Measurements from ENCODE around the gene TCFL5. TPM values are rescaled to one million over a fixed set of nuclear protein-coding genes. Genes with fewer than 3 reads are reported as not detected.
"Not testable (repeated sequence)": the region's sequence is repeated elsewhere in the genome, so short reads cannot be mapped to it uniquely, and the experiment has no call there.

Gene TCFL5
- total RNA-seq, 1 donor from 2014 or later, result 5.8 TPM

- Mint-ChIP-seq H3K9me3 (no peaks in the 10 kb centered on the region), H3K27me3 (ENCODE audit: insufficient read depth) (no peaks in the 10 kb centered on the region)
Observed at GRCh38 chr20:62881662-62882395, 20.2 kb upstream of the TCFL5 start.

GRCh38 chr20:62880935-62881661 lies 19.5 kb upstream of the TCFL5 start:
- H3K36me3 Mint-ChIP-seq (ENCODE audit: low read depth), result peaks cover 7% of the 10 kb centered on the region
- no peak for DNase-seq (ENCODE audit: low spot score)
- H3K27me3 Mint-ChIP-seq (ENCODE audit: insufficient read depth), result no peaks in the 10 kb centered on the region
- H3K9me3 Mint-ChIP-seq, result no peaks in the 10 kb centered on the region
- H3K4me3 Mint-ChIP-seq, result no peak overlapping the region
- H3K27ac Mint-ChIP-seq, result no peak overlapping the region
- H3K4me1 Mint-ChIP-seq (ENCODE audit: low read depth), result no peaks in the 10 kb centered on the region
- intact Hi-C loops (cut with micrococcal nuclease), result no loop called here

More at GRCh38 chr20:62881662-62882395, 20.2 kb upstream of the TCFL5 start:
- no peak overlapping the region for H3K27ac Mint-ChIP-seq
- H3K4me3 Mint-ChIP-seq, result no peak overlapping the region
- intact Hi-C loops (cut with micrococcal nuclease), result no loop called here
- H3K36me3 Mint-ChIP-seq (ENCODE audit: low read depth), result peaks cover 11% of the 10 kb centered on the region
- DNase-seq (ENCODE audit: low spot score), result no peak
- H3K4me1 Mint-ChIP-seq (ENCODE audit: low read depth), result no peaks in the 10 kb centered on the region

GRCh38 chr20:62880147-62880934 lies 18.7 kb upstream of the TCFL5 start:
- DNase-seq (ENCODE audit: low spot score), result no peak
- intact Hi-C loops (cut with micrococcal nuclease), result no loop called here
- no peaks in the 10 kb centered on the region for H3K27me3 Mint-ChIP-seq (ENCODE audit: insufficient read depth)
- H3K4me3 Mint-ChIP-seq, result no peak overlapping the region
- no peaks in the 10 kb centered on the region for H3K4me1 Mint-ChIP-seq (ENCODE audit: low read depth)
- no peak overlapping the region for H3K27ac Mint-ChIP-seq
- peaks cover 7% of the 10 kb centered on the region for H3K36me3 Mint-ChIP-seq (ENCODE audit: low read depth)
- H3K9me3 Mint-ChIP-seq, result no peaks in the 10 kb centered on the region

- H3K27me3 Mint-ChIP-seq (ENCODE audit: insufficient read depth), result no peaks in the 10 kb centered on the region
- H3K9me3 Mint-ChIP-seq, result no peaks in the 10 kb centered on the region
- H3K4me3 Mint-ChIP-seq, result no peak overlapping the region
- DNase-seq (ENCODE audit: low spot score), result no peak
- no peak overlapping the region for H3K27ac Mint-ChIP-seq
- peaks cover 2% of the 10 kb centered on the region for H3K4me1 Mint-ChIP-seq (ENCODE audit: low read depth)
- peaks cover 7% of the 10 kb centered on the region for H3K36me3 Mint-ChIP-seq (ENCODE audit: low read depth)
- intact Hi-C loops (cut with micrococcal nuclease), result no loop called here
Observed at GRCh38 chr20:62879275-62880146, 17.9 kb upstream of the TCFL5 start.

- H3K9me3 Mint-ChIP-seq, result no peaks in the 10 kb centered on the region
- H3K27ac Mint-ChIP-seq, result no peak overlapping the region
- no peak overlapping the region for H3K4me3 Mint-ChIP-seq
- DNase-seq (ENCODE audit: low spot score), result no peak
- H3K4me1 Mint-ChIP-seq (ENCODE audit: low read depth), result peaks cover 9% of the 10 kb centered on the region
- intact Hi-C loops (cut with micrococcal nuclease), result no loop called here
- no peaks in the 10 kb centered on the region for H3K27me3 Mint-ChIP-seq (ENCODE audit: insufficient read depth)
- H3K36me3 Mint-ChIP-seq (ENCODE audit: low read depth), result peaks cover 7% of the 10 kb centered on the region
Observed at GRCh38 chr20:62878244-62879038, 16.8 kb upstream of the TCFL5 start.

GRCh38 chr20:62876902-62877816 lies 15.5 kb upstream of the TCFL5 start:
- Mint-ChIP-seq H3K9me3 (no peaks in the 10 kb centered on the region), H3K4me3 (no peak overlapping the region), H3K27ac (no peak overlapping the region), H3K4me1 (ENCODE audit: low read depth) (peaks cover 9% of the 10 kb centered on the region), H3K27me3 (ENCODE audit: insufficient read depth) (peaks cover 3% of the 10 kb centered on the region), H3K36me3 (ENCODE audit: low read depth) (peaks cover 7% of the 10 kb centered on the region)
- DNase-seq (ENCODE audit: low spot score), result no peak
- intact Hi-C loops (cut with micrococcal nuclease), result no loop called here

- H3K4me1 Mint-ChIP-seq (ENCODE audit: low read depth), result peaks cover 9% of the 10 kb centered on the region
- peak overlapping the region; percentile 29 for H3K27ac Mint-ChIP-seq
- H3K4me3 Mint-ChIP-seq, result no peak overlapping the region
- intact Hi-C loops (cut with micrococcal nuclease), result no loop called here
- peaks cover 2% of the 10 kb centered on the region for H3K36me3 Mint-ChIP-seq (ENCODE audit: low read depth)
- no peak for DNase-seq (ENCODE audit: low spot score)
- H3K27me3 Mint-ChIP-seq (ENCODE audit: insufficient read depth), result peaks cover 3% of the 10 kb centered on the region
- H3K9me3 Mint-ChIP-seq, result no peaks in the 10 kb centered on the region
Observed at GRCh38 chr20:62876501-62876901, 14.9 kb upstream of the TCFL5 start.

GRCh38 chr20:62875419-62876361 lies 14.1 kb upstream of the TCFL5 start:
- peaks cover 9% of the 10 kb centered on the region for H3K4me1 Mint-ChIP-seq (ENCODE audit: low read depth)
- H3K9me3 Mint-ChIP-seq, result no peaks in the 10 kb centered on the region
- intact Hi-C loops (cut with micrococcal nuclease), result no loop called here
- no peak overlapping the region for H3K27ac Mint-ChIP-seq
- peaks cover 3% of the 10 kb centered on the region for H3K27me3 Mint-ChIP-seq (ENCODE audit: insufficient read depth)
- no peak for DNase-seq (ENCODE audit: low spot score)
- no peaks in the 10 kb centered on the region for H3K36me3 Mint-ChIP-seq (ENCODE audit: low read depth)
- no peak overlapping the region for H3K4me3 Mint-ChIP-seq

- Mint-ChIP-seq H3K27ac (peak overlapping the region; percentile 58), H3K27me3 (ENCODE audit: insufficient read depth) (peaks cover 3% of the 10 kb centered on the region), H3K36me3 (ENCODE audit: low read depth) (no peaks in the 10 kb centered on the region), H3K4me1 (ENCODE audit: low read depth) (peaks cover 9% of the 10 kb centered on the region), H3K4me3 (no peak overlapping the region), H3K9me3 (no peaks in the 10 kb centered on the region)
- intact Hi-C loops (cut with micrococcal nuclease), result no loop called here
- DNase-seq (ENCODE audit: low spot score), result no peak
Observed at GRCh38 chr20:62874964-62875344, 13.3 kb upstream of the TCFL5 start.

GRCh38 chr20:62873681-62874031 lies 12.0 kb upstream of the TCFL5 start:
- not testable (repeated sequence) for H3K27ac Mint-ChIP-seq; H3K36me3 Mint-ChIP-seq (ENCODE audit: low read depth); H3K27me3 Mint-ChIP-seq (ENCODE audit: insufficient read depth); H3K4me1 Mint-ChIP-seq (ENCODE audit: low read depth); H3K4me3 Mint-ChIP-seq; DNase-seq (ENCODE audit: low spot score); H3K9me3 Mint-ChIP-seq
- intact Hi-C loops (cut with micrococcal nuclease), result loop anchor here (1.0 kb wide), 1 partner anchor 136 kb away; no protein-coding TSS in a partner anchor

Measured in activated T-helper 1 cell treated with anti-CD3 and anti-CD28 coated beads, Interleukin-12 subunit alpha, Interleukin-12 subunit beta, Interleukin-2, Interleukin-4 antibody, amounts not matched to agents 30 ng/mL and 10 ng/mL and 1 ng/mL, durations not matched to agents 14 hours and 24 hours and 36 hours (primary cell).